H54 (cell line): Measurements from ENCODE around the gene NDUFS2.
"Not testable (repeated sequence)": the region's sequence is repeated elsewhere in the genome, so short reads cannot be mapped to it uniquely, and the experiment has no call there.

ENCODE experiments used
- DNase-seq: peaks from one replicate; pipeline ENCODE4 v3.0.0; 2011; ENCODE audit warnings: low spot score, mixed read lengths; ENCODE audit not compliant: insufficient read length
- FAIRE-seq: peaks from 3 replicates; lab custom pipeline; 2011; peaks lifted over from hg19 to GRCh38; lab: Jason Lieb, UNC
- POLR2A ChIP-seq: IDR thresholded peaks from 2 replicates; pipeline ENCODE4 v1.6.1; 2011; ENCODE audit warnings: low read depth, mild to moderate bottlenecking, low read length

The NDUFS2 gene

DNA sequence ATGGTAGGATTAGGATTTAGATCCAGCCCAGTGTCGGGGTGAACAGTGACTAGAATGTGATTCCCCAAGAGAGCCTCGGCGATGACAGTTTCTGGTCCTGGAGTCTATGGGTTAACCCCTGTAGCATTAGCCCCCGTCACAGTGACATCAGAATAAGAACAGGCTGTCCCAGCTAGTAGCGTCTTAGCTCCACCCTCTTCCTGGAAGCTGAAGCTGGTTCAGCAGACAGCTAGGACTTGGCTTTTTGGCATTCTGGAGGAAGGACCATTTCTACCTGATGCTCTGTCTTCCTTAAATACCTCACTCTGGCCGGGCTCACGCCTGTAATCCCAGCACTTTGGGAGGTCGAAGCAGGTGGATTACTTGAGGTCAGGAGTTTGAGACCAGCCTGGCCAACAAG is 5.0 kb downstream of the NDUFS2 start:
- no peak for FAIRE-seq
- no peak for TF ChIP-seq POLR2A
- DNase-seq, result no peak

DNA sequence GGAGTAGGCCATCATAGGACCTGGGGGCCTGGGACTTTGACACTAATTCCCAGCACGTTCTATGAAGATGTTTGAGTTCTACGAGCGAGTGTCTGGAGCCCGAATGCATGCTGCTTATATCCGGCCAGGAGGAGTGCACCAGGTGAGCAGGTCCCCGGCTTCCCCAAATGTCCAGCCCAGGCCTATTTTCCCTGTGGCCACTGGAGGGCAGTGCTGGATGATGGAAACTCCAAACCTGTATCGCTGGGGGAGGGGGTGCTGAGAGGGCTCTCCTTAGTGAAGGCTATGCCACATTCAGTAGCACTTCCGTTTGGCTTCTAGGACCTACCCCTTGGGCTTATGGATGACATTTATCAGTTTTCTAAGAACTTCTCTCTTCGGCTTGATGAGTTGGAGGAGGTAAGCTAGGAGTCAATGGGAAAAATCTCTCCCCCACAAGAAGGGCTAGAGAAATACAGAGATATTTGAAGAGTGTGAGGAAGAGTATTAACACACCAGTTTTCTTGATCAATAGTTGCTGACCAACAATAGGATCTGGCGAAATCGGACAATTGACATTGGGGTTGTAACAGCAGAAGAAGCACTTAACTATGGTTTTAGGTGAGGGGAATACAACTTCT is 7.7 kb downstream of the NDUFS2 start:
- DNase-seq, result peak; percentile 61
- no peak for FAIRE-seq
- no peak for TF ChIP-seq POLR2A

DNA sequence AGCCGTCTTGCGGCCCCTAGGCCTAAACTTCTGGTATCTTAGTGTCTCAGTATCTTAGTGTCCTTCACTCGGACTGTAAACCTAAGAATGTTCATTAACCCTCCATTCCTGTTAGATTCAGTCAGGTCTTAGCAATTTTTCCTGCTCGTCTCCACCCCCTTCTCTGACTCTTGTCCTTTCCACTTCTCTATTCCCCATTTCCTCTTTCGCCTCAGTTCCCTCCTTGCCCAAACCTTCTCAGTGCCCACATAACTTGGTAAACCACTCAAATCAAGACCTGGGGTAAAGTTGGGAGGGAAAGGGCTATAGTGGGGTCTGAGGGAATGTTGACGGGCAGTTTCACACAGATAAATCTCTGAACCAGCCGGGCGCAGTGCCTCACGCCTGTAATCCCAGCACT is 12.2 kb downstream of the NDUFS2 start:
- FAIRE-seq (no peak), DNase-seq (no peak)
- TF ChIP-seq POLR2A, result no peak

DNA sequence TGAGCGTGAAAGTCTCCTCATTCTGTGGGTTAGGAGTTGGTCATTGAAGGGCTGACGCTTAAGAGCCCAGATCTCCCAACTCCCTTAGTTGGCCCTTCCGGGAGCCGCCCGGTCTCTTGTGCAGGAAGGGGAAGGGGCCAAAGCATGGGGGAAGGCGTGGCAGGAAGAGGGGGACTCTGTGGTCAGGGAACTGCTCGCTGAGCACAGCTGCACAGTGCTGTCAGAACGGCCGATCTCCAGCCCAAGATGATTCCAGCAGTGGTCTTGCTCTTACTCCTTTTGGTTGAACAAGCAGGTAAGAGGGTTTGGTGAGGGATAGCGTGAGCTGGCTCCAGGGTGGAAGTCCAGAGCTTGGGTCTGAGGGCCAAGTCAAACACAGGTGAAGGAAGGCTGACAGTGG is 12.9 kb downstream of the NDUFS2 start, which contains the start of gene FCER1G:
FCER1G (plus strand) TSS at position 220 of the 400 bp plus-strand sequence; CDS start at position 247, 27 bp downstream.
- FAIRE-seq (no peak), DNase-seq (no peak)
- TF ChIP-seq POLR2A, result no peak

DNA sequence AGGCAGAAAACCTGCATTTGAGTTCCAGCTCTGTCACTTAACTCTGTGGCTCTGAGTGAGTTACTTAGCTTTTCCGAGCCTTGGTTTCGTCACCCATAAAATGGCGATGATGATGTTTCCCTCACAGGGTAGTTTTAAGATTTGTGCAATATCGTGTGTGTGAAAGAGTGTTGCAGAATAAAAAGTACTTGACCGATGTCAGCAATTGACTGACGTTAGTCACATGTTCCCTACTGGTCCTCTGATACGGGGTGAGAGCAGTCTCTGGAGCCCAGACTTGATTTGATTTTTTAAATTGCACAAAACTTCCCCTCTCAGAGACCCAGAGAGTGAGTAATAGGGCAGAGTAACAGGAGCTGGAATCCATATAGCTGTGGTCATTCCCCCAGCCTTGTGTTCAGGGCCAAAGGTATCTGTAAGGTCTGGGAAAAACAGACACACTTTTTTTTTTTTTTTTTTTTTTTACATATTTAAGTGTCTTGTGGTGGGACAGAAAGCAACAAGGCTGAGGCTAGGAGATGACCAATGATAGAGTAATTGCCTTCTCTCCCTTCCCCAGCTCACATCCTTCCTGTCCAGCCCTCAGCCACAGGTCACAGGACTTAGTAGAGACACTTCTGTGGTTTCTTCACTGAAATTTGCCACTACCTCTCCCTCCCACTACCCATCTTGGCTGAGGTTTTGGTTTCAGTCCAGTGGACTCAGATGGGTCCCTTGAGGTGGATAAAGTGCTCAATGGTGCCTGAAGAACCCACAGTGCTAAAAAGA is 15.0 kb downstream of the NDUFS2 start:
- no peak for TF ChIP-seq POLR2A
- DNase-seq (no peak), FAIRE-seq (no peak)

DNA sequence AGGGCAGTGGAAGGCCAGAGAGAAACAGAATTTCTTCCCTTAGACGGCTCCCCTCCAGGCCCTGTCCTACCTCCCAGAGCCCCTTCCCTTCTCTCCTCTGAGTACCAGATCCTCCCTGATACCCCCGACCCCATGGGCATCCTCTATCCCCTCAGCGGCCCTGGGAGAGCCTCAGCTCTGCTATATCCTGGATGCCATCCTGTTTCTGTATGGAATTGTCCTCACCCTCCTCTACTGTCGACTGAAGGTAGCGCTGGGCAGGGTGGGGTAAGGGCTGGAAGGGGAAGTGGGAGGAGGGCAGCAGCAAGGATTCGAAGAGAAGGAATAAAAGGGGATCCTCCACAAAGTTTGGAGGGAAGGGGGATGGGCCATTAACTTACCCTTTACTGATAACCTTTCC is 15.7 kb downstream of the NDUFS2 start:
- FAIRE-seq (no peak), DNase-seq (no peak)
- TF ChIP-seq POLR2A, result no peak

DNA sequence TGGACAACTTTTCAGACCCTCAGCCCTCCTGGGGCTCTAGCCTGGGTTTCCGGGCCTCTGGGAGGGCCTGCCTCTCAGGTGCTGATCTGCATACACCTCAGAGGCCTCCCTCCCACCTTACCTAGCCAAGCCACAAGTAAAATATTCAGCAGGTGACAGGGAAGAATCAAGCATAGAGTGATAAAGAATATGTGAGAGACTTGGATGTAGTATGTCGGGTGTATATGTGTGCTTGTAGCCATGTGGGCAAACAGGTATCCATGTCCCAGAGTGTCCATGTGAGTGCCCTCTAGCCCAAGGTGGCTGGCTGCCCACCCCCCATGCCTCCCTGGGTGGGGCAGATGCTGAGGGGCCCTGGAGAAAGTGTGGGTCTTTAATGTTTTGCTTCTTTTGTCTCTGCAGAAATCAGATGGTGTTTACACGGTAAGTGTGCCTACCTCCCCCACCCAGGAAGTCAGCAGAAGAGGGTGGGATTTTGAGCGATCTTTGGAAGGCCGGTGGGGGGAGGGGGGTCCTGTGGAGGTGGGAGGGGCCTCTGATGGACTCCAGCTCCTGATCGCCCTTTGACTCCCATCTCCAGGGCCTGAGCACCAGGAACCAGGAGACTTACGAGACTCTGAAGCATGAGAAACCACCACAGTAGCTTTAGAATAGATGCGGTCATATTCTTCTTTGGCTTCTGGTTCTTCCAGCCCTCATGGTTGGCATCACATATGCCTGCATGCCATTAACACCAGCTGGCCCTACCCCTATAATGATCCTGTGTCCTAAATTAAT is 16.3 kb downstream of the NDUFS2 start:
- FAIRE-seq (no peak), DNase-seq (no peak)
- TF ChIP-seq POLR2A, result no peak

DNA sequence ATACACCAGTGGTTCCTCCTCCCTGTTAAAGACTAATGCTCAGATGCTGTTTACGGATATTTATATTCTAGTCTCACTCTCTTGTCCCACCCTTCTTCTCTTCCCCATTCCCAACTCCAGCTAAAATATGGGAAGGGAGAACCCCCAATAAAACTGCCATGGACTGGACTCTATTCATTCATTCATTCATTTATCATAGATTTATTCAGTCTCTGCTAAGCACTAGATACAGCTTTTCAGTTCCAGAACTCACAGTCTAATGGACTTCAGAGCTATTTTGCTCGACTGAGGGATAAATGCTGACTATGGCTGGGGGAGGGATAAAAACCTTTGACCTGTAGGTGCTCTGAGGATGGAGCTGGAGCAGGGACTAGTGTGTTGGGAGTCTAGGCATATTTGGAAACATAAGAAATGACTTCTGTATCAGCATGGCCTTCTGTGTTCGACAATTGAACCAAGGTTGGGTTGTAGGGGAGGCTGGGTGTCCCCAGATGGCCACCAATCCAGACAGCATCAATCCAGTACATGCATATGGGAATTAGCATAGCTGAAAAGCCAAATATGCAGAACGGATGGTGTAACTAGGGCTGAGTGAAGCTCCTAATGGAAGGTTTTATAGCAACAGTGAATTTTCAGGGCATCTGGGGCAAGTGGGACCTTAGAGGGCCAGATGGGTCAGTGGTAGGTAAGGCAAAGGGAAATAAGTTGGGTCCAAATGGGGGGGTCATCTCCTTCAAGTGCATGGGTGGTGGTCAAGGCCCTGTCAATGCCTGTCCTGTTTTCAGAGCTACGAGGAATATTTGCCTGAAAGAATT is 17.1 kb downstream of the NDUFS2 start:
- FAIRE-seq (no peak), DNase-seq (no peak)
- TF ChIP-seq POLR2A, result no peak

DNA sequence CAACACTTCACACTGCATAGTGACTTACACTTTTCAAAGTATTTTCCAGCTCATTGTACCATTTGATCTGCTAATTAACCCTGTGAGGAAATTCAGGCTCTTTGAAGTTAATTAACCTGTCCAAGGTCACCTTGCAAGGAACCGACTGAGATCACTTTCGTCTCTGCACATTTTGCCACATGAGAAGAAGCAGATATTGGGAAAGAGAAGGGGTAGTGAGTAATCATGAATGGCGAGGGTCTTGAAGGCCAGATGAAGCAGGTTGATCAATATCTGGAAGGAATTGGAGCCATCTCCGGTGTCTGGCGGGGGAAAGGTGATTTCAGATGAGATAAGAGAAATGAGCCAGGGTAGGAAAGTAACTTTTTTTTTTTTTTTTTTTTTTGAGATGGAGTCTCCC is 17.8 kb downstream of the NDUFS2 start:
- TF ChIP-seq POLR2A, result no peak
- FAIRE-seq, result no peak
- no peak for DNase-seq

DNA sequence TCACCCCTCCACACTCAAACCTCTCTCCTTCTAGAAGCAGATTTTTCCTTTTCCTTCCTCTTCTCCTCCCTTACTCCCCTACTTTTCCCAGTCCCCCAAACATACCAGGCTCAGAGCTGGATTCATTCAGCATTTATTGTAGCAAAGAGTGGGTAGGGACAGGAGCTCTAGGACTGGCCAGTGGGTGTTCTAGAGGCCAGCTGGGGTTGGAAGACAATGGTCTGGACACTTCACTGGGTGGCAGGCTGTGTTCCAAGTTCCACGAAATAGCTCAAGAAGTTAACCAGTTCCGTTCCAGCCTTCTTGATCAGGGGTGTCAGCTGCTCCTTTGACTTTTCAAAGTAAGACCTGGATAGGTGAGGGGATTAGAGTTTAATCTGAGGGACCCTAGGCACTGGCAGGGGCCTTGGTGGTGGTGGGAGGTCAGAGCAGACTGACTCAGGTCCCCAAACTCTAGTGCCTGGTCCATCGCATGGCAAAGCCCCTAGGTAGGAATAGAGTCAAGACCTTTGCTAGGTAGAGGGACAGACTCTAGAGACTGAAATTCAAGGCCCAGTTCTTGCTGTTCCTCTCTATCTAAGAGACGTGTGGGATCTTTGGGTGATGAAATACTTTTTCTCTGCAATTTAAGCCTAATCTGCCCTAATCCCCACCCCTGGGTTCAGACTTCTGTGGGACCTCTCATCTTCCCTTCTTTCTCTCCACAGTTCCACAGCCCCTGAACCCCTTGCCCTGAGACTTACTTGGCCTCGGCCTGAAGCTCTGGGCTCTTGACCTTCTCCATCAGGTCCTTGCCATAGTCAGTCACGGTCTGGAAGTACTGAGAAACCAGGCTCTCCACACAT is 20.2 kb downstream of the NDUFS2 start:
- no peak for FAIRE-seq
- DNase-seq, result no peak

DNA sequence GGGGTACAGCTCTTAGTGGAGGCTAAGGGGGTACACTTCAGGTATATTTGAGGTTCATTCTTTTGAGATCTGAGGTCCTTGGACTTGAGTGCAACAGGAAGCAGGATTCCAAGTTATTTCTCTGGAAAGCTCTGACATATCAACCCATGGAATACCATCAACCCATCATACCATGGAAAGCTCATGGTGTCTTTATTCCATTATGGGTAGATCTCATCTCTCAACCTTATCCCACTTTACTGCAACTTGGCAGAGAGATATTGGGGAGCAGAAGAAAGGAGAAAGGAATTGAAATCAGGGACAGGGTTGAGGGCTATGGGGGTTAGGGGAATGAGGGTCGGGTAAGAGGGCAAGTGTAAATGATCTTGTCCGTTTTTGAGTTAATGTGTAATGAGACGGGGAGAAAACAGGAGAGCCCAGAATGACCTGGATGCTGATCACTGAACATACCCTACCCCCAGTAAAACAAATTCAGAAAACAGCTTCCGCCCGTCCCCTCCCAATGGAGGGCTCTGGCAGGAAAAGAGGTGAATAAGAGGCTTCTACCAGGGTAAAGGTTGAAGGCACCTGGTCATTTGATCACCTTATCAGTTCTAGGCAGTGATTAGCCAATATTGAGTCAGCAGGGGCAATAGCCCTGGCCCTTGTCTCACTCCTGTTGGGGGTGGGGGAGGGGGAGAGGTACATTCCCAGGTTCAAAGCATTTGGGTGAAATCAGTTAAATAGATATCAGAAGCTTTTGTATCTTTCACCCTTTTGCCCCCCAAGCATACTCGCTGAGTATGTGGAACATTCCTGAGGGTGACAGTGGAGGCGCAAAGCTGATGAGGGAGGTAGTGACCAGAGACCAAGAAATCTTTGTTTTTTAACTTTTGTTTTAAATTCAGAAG is 21.9 kb downstream of the NDUFS2 start:
- FAIRE-seq, result no peak
- no peak for DNase-seq
- no peak for TF ChIP-seq POLR2A

More for the DNA sequence above, 20.2 kb downstream of the NDUFS2 start:
- no peak for TF ChIP-seq POLR2A

DNA sequence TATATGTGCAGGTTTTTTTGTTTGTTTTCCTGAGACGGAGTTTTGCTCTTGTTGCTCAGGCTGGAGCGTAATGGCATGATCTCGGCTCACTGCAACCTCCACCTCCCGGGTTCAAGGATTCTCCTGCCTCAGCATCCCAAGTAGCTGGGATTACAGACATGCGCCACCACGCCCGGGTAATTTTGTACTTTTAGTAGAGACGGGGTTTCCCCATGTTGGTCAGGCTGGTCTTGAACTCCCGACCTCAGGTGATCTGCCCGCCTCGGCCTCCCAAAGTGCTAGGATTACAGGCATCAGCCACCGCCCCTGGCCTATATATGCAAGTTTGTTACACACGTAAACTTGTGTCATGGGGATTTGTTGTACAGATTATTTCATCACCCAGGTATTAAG is 22.5 kb downstream of the NDUFS2 start:
- FAIRE-seq, DNase-seq: not testable (repeated sequence)
